H4 (cell line): Measurements from ENCODE around the gene SCIN. TPM values are rescaled to one million over a fixed set of nuclear protein-coding genes. Genes with fewer than 3 reads are reported as not detected.
"Not testable (repeated sequence)": the region's sequence is repeated elsewhere in the genome, so short reads cannot be mapped to it uniquely, and the experiment has no call there.

Source experiments
- DNase-seq: peaks from one replicate; pipeline ENCODE4 v3.0.0-alpha.2; 2015; ENCODE audit warnings: low spot score
- total RNA-seq: library from RNA; depleted of rRNA; stranded (reverse); fragments of >200 nt; shearing (Covaris generic); gene quantifications from 2 replicates; pipeline ENCODE4 v1.2.3, GENCODE V29; 2014

Gene SCIN
- total RNA-seq, 1 experiment from 2014 or later = 0.37 TPM

DNA sequence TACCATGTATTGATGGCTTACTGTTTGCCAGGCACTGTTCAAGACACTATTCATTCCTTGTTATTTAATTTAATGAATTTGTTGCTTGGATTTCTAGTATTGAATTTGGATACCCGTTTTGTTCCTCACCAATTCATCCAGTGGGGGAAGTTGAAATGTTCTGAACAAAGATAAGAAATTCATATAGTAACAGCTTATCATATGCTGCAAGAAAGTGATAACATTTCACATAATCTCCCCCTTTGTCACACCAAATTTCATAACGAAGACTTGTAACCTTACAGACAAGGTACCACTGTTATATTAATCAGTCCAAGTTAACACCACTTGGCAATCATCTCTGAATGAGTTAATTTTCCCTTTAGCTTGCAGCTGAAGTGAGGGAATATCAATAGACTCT, 42.1 kb downstream of the SCIN start:
- no peak for DNase-seq

DNA sequence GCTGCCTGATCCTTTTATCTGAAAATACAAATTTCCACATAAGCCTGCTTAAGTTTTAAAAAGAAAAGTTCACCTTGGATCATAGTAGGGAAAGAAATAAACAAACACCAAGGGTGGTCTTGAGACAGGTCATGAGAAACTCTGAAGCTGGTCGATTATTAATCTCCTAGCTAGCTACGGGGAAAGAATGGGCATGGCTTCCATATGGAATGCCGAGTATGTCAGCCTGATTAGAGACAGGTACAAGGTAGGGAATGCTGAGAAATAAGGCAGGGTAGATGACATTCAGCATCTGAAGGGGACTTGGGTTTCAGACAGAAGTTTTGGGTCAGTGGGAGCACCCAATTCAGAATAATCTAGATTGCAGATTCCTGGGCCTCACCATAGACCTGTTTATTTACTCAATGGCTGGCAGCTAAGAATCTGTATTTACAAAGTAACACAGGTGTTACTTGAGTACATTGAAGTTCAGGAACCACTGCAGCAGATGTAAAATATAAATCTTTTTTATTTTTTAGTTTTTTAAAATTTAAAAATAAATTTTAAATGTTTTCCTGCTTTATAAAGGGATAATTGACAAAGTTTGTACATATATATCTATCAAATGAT, 49.0 kb downstream of the SCIN start:
- no peak for DNase-seq

DNA sequence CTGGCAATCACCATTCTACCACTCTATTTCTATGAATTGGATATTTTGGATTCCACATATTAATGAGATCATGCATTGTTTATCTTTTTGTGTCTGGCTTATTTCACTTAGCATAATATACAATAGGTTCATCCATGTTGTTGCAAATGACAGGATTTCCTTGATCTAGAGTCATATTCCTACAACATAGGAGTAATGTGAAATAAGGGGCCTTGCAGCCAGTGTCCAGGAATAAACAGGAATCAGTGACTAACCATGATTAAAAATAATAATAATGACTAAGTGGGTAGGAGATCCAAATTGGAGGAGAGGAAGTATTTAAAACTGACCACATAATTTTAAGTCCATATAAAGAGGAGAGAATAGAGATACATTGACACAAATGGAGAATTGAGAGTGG, 49.9 kb downstream of the SCIN start:
- no peak for DNase-seq

DNA sequence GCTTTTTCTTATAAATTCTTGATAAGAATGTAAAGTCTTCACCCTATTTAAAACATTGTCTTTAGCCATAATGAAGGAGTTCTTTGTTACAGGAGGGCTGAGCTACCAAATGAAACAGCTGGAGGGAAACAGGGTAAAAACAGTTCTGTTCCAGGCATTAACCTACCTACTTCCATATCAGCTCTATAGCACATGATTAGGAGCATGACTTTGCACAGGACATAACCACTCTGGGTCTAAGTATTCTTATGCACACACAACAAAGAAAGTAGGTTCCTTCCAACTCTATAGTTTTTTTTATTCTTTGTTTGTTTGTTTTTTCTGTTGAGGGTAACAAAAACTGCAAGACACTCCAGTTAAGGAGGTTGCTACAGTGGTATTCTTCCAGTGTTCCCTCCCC, 52.7 kb downstream of the SCIN start:
- no peak for DNase-seq

DNA sequence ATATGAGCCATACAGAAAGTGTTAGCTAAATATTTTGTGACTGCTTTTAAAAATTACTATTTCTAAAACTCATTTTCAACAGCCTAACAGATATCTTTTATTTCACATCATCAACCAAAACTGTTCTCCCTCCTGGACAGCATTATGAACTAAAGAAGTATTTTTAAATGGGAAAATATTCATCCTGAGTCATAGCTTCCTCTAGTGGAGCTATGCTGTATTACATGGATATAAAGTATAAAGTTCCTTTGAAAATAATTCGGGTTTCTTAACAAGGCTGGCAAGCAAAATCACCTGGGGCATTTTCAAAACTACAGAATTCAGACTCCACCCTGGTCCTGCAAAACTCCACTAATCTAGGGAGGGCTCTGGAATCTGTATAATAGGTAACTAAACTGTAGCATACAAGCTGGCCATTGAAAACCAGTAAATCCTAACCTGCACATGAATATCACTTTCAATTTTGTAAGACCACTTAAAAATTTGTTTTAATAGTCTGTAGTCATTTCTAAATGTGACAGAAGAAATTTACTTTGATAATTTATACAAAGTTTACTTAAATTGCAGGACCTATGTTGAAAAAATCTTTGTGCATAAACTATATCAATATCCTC, 53.5 kb downstream of the SCIN start:
- DNase-seq = peak; percentile 61

DNA sequence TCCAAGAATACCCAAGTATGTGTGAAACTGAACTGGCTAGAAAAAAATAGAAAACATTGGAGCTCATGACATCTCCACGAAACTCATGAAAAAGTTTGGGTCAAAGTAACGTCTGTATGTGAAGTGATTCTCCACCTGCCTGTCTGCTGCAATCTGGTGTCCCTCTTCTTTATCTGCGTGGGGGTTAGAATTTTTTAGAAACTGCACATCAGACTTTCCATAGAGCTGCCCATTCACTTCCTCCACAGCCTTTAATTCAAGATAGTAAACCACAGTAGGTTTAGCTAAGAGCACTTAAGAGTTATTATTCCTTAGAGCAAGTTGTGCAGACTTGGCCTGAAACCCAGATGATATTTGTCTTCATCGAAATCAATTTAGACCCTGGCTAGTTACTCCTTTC, 55.3 kb downstream of the SCIN start:
- no peak for DNase-seq

DNA sequence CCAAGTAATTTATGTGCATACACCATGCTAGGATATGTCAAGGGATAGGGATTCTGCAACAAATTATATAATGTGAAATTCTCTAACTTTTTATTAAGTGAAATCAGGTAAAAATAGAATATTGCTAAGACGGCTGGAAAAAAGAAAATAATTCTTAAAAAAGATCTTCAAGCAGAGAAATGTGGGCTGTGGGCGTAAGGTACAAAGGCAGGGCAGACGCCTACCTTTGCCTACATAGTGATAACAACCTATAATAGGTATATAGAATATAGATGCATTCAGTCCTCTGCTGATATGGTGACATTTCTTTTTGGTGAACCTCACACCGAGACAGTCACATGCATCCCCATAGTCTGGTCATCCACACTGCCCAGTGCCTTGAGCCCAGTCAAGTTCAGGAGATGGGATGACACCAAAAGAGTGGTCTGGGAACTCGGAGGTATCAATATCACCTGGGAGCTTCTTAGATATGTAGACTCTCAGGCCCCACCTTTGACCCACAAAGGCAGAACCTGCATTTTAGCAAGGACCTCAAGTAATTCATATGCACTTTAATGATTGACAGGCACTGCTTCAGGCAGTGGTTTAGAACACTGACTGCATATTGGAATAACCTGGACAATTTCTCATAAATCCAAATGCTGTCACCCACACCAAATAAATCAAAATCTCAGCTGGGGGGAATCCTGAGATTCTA, 59.4 kb downstream of the SCIN start:
- DNase-seq = no peak

DNA sequence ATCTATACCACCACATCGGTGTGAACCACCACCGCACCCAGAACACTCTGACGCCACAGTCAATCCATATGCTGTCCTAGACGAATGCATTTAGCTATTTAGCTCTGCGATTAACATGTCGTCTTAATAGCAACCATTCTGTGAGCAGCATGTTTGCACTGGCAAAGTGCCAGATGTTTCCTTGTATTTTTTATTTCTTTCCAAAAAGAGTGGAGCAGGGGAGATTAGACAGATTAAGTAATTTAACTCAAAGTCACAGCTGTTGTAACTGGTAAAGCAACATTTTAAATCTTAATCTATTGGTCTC, 59.9 kb downstream of the SCIN start:
- no peak for DNase-seq

DNA sequence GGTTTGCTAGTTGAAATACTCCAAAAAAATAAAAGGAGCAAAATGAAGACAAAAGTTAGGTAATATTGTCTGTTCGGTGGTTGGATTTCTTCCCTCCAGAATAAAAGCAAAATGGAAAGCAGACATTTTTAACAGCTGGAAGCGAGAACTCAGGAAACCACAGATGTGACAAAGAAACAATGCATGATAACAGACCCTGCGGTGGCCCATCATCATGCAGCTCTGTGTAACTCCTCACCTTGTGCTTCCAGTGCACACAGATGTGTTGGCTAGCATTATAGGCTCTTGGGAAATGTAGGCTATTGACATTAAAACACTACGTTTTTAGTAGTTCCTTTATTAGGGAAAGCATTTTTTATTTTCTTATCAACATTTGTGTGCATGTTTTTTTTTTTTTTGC, 63.1 kb downstream of the SCIN start:
- DNase-seq = no peak

DNA sequence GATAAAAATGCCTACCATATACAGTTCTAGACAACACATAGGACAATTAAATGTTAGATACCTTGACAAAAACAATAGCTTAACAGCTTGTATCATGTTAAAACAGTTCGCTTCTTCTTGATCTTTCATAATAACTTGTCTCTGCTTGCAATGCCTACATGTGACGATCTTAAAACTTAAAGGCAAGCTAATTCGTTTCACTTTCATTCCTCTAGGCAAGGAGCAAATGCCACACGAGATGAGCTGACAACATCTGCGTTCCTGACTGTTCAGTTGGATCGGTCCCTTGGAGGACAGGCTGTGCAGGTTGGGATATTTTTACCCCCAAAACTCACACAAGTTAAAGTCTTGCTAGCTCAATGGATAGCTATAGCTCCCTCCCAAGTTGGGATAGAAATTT, 65.3 kb downstream of the SCIN start:
- DNase-seq = peak; percentile 83

DNA sequence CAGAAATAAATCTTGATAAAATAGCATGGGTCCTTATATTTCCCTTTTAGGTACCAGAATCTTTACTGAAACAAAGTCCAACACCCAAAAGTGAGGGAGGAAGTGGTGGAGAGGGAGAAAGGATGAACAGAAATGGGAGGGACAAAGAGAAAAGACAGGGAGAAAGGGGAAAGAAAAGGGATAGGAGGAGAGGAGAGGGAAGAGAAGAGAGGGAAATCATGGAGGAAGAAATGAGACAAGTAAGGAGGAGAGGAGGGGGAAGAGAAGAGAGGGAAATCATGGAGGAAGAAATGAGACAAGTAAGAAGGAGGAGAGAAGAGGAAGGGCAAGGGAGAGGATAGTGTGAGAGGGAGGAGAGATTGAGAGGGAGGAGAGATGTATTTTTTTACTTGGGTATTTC, 66.8 kb downstream of the SCIN start:
- DNase-seq = no peak

DNA sequence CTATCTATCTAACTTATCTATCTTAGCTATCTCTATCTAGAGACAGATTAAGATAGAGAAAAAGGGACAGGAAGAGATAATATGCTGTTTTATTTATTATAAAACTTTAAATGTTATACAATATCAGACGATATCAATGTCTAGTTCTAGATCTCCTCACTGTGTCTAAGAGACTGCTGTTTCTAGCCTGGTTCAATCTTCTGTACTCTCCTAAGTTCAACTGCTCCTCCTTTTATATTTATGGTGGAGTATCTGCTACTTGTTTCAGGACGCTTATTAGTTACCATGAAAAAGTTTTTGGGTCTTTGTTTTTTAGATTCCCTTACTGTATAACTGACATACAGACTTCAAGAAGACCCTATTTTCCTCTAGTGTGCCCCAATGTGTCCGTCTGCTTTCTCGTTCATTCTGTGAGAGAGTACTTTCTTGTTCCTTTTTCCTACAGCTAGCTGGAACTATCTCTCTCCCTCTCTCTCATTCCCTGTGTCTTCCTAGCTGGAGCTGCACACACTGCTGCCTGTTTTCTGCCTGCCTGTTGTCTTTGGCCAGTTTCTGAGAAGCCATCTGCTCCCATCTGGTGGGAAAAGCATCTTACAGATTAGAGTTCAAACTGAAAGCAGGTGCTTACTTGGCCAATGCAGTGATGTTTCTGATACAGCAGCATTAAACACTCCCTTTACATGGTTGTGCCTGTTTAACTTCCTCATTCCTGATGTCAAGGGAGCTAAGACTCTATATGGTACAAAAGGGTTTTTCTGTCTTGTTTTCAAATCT, 67.5 kb downstream of the SCIN start:
- DNase-seq = peak; percentile 38

DNA sequence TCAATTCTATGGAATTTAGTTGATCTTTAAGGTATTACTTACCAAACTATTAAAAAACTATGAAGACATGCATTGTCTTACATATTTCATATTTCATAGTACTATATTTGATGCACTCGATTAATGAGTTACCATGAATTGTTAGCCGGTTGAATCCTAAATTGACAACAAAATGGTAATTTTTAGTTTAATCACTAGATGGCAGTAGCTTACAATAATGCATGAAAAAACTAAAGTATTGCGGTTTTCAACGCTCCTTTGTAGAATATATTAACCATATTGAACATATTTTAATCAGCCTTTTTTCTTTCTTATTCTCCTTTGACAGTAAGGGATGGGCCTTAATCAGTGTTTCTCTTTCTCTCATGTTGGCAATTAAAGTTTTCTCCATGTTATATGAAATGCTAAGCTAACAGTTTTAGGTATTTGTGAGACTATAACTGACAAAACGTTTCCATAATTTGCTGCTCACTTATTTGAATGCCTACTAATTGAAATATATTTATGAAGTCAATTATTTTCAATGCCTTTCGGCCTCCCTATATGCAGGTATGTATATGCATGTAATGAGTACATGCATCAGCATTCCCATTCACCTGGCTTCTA, 68.4 kb downstream of the SCIN start:
- DNase-seq = peak; percentile 69

DNA sequence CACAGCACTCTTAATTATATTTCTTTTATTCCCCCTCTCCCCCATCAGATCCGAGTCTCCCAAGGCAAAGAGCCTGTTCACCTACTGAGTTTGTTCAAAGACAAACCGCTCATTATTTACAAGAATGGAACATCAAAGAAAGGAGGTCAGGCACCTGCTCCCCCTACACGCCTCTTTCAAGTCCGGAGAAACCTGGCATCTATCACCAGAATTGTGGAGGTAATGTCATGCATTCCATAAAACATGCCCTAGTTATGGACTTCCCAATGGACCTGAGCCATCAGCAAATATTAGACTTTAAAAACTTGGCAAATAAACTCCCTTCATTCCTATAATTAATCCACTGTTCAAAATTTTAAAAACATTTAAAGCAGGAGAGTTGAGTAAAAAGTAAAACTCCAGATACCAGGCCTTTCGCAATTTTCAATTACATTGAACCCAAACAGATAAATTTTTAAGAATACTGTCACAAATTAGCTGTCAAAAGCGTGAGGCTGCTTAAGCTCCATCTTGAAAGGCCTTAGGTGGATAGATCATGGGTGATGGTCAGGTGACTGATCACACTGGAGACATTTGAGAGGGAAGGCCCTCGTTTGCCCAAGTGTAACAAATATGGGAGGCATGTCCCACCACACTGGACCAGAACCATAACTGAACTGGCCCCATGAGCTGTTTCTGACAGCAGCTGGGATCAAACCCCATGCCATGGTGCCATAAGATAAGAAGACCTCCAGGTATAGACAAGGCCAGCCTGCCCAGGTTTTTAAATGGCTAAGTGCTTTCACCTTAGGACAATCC, 70.0 kb downstream of the SCIN start:
- no peak for DNase-seq

DNA sequence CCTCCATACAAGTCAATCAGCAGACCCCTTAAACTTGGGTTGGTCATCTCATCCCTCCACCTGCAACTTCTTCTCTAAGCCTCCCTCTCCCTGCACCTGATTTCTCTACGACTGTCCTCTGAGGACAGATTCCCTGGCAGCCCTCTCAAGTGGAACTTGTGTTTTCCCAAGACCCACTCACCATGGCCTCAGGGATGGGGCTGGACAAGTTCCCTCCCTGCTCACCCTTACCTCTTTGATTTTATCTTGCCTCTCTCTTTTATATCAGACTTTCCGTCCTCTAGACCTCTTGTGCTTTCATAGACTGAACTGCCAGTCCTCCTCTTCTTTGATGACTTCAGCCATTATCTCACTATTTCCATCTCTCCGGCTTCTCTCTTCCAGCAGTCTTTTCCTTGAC, 70.7 kb downstream of the SCIN start:
- no peak for DNase-seq

DNA sequence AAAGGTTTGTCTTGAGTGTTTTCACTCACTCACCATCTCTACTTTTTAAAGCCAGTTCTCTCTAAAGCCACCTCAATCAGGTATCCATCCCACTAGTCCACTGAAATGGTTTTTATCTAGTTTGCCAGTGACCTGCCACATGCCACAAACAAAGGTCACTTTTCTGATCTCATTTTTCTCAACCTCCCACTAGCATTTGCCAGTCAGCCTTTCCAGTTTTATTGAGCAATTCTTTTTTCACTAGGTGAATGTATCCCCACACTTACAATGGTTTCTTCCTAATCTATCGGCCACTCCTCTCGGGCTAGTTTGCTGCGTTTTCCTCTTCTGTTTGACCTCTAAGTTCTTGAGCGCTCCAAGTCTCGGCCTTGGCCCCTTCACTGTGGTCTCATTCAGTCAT, 72.0 kb downstream of the SCIN start:
- no peak for DNase-seq

DNA sequence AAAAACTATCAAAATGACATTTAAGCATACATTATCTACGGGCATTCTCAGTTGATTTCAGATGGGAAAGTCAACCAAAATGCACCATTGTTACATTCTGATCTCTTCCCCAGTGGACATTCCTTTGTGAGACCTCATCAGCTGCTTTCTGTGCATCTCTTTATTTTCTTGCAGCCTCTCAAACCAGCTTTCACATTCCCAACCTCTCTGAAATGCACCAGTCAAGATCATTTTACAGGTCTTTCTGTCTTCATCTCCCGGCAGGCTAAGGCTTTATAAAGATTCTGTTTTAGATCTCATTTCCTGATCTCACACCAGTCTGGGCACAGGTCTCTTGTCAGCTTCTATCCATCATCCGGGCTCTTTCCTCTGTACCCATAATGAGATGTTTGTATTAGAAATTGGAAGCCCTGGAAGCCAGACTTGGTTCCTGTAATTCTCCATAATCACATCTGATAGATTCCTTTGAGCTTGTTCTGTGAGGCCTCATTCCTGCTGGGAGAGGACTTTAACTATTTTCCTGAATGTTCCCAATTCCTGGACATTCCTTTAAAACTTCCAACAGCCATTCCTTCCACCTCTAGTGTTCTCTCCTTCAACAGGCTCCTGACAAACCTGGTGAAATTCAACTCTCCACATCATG, 72.6 kb downstream of the SCIN start:
- no peak for DNase-seq

DNA sequence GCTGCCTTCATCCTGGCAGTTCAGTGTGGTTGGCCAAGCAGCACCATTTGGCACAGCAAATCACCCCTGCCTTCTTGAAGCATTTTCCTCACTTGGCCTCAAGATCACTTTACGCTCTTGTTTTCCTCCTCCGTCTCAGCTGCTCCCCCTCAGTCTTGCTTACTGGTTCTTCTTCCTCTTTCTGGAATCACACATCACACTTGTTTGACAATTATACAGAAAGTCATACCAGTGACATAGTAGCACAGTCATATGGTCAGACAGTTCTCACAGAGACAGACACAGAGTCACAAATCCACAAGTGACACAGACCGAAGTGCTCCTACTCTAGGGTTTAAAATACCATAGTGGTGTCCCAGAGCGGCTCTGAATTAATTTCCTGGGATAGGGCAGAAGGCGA, 73.1 kb downstream of the SCIN start:
- DNase-seq = no peak

DNA sequence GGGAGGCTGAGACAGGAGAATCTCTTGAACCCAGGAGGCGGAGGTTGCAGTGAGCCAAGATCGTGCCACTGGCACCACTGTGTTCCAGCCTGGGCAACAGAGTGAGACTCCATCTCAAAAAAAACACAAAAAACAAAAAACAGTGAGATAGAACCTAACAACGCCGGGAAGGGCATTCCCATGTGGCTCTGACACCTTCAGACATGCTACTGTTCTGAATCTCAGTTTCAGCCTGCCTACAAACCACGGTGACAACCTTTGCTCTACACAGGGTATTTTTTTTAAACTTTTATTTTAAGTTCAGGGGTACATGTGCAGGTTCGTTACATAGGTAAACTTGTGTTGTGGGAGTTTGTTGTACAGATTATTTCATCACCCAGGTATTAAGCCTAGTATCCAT, 74.7 kb downstream of the SCIN start:
- DNase-seq = not testable (repeated sequence)

DNA sequence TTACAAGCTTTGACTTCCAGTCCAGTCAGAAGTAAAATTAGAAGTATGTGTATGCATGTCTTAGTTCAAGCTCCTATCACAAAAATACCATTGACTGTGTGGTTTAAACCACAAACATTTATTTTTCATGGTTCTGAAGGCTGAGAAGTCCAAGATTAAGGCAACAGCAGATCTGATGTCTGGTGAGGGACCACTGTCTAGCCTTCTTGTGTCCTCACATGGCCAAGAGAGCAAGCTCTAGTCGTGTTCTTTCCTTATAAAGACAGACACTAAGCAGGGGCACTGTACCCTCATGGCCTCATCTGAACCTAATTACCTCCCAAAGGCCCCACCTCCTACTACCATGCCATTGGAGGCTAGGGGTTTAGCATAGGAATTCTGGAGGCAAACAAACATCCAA, 75.6 kb downstream of the SCIN start:
- DNase-seq = peak; percentile 93
